Ovary (tissue), 3 donors: ENCODE measurements around the gene ZNF345.

ENCODE experiments used
- EP300 ChIP-seq: sonication (generic); formaldehyde crosslinking; IDR thresholded peaks from one replicate; pipeline ENCODE4 v1.6.1; 2017; ENCODE audit warnings: antibody characterized with exemption
- POLR2A ChIP-seq: fragments of 450-650 bp; IDR thresholded peaks from one replicate; pipeline ENCODE4 v1.6.1; 2017; ENCODE audit warnings: antibody characterized with exemption, mild to moderate bottlenecking, moderate library complexity
- TF ChIP-seq, protein P1 (sequence below), 3 donors: fragments of 450-650 bp in 2 of 3; fragments of 200-600 bp in 1 of 3; IDR thresholded peaks; one replicate each; pipeline versions ENCODE4 v1.5.1 to v1.8.0; 2016 to 2022; ENCODE audit warnings: antibody characterized with exemption in 3 of 3, mild to moderate bottlenecking in 1 of 3
- donor health status: DM: no; HTN: no; CAD: no.

DNA sequence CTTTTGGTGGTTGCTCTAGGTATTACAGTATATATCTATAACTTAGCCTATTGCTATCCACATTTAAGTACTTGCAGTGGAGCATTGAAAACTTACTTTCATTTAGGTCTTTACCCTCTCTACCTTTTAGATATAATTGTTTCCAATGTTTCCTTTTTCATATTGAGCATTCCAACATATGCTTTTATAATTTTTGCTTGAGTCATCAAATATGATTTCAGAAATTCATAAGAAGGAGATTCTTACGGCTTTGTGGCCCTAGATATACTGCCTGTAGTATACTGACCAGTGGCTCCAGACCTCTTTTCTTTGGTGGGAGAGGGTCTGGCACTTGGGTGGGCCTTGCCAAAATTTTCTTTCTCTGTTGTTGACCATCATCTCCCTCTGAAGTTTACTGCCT, 45.3 kb upstream of the ZNF345 start:
- no peak for TF ChIP-seq POLR2A
- TF ChIP-seq, protein P1, sequence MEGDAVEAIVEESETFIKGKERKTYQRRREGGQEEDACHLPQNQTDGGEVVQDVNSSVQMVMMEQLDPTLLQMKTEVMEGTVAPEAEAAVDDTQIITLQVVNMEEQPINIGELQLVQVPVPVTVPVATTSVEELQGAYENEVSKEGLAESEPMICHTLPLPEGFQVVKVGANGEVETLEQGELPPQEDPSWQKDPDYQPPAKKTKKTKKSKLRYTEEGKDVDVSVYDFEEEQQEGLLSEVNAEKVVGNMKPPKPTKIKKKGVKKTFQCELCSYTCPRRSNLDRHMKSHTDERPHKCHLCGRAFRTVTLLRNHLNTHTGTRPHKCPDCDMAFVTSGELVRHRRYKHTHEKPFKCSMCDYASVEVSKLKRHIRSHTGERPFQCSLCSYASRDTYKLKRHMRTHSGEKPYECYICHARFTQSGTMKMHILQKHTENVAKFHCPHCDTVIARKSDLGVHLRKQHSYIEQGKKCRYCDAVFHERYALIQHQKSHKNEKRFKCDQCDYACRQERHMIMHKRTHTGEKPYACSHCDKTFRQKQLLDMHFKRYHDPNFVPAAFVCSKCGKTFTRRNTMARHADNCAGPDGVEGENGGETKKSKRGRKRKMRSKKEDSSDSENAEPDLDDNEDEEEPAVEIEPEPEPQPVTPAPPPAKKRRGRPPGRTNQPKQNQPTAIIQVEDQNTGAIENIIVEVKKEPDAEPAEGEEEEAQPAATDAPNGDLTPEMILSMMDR (IDR thresholded peaks at IDR 0.05), result no peak
- no peak for TF ChIP-seq EP300
